ENCODE results near the gene ZNFX1. TPM values are rescaled to one million over a fixed set of nuclear protein-coding genes. Genes with fewer than 3 reads are reported as not detected.

The ZNFX1 gene
- total RNA-seq, 1 experiment from 2014 or later = 32.8 TPM

- Histone ChIP-seq H3K4me1 (replicated peaks) (peaks cover 14% of the 10 kb centered on the region), H3K4me3 (no peak overlapping the region), H3K27ac (no peak overlapping the region), H3K27me3 (replicated peaks) (no peaks in the 10 kb centered on the region), H3K36me3 (peaks cover 89% of the 10 kb centered on the region), H3K9me3 (replicated peaks) (no peaks in the 10 kb centered on the region)
- no peak for DNase-seq (ENCODE audit: low read depth in 1 of 2, low spot score in 2 of 2)
These were observed 10.5 kb downstream of the ZNFX1 start for GRCh38 chr20:49267327-49267726.

- Histone ChIP-seq H3K27me3 (replicated peaks) (no peaks in the 10 kb centered on the region), H3K9me3 (replicated peaks) (no peaks in the 10 kb centered on the region), H3K36me3 (peaks cover 92% of the 10 kb centered on the region), H3K4me3 (no peak overlapping the region), H3K27ac (no peak overlapping the region), H3K4me1 (replicated peaks) (no peaks in the 10 kb centered on the region; the same call in 1 of the 2 replicates)
- DNase-seq (ENCODE audit: low read depth in 1 of 2, low spot score in 2 of 2) = no peak
These were observed 15.4 kb downstream of the ZNFX1 start for GRCh38 chr20:49262444-49262843.

GRCh38 chr20:49261173-49261572 is 16.7 kb downstream of the ZNFX1 start:
- Histone ChIP-seq H3K27me3 (replicated peaks) (no peaks in the 10 kb centered on the region), H3K4me1 (replicated peaks) (no peaks in the 10 kb centered on the region; the same call in 1 of the 2 replicates), H3K27ac (no peak overlapping the region), H3K36me3 (peaks cover 96% of the 10 kb centered on the region), H3K9me3 (replicated peaks) (no peaks in the 10 kb centered on the region), H3K4me3 (no peak overlapping the region)
- DNase-seq (ENCODE audit: low read depth in 1 of 2, low spot score in 2 of 2) = no peak

- Histone ChIP-seq H3K36me3 (peaks cover 97% of the 10 kb centered on the region), H3K9me3 (replicated peaks) (no peaks in the 10 kb centered on the region), H3K27ac (no peak overlapping the region), H3K4me3 (no peak overlapping the region), H3K4me1 (replicated peaks) (no peaks in the 10 kb centered on the region; the same call in 1 of the 2 replicates), H3K27me3 (replicated peaks) (no peaks in the 10 kb centered on the region)
- DNase-seq (ENCODE audit: low read depth in 1 of 2, low spot score in 2 of 2) = no peak
These were observed 17.6 kb downstream of the ZNFX1 start for GRCh38 chr20:49260218-49260617.

- H3K27me3 ChIP-seq (replicated peaks) = no peaks in the 10 kb centered on the region
- peaks cover 96% of the 10 kb centered on the region for H3K36me3 ChIP-seq
- H3K4me3 ChIP-seq = no peak overlapping the region
- no peaks in the 10 kb centered on the region for H3K9me3 ChIP-seq (replicated peaks)
- no peak for DNase-seq (ENCODE audit: low read depth in 1 of 2, low spot score in 2 of 2)
- no peaks in the 10 kb centered on the region; the same call in 1 of the 2 replicates for H3K4me1 ChIP-seq (replicated peaks)
- H3K27ac ChIP-seq = no peak overlapping the region
These were observed 18.1 kb downstream of the ZNFX1 start for GRCh38 chr20:49259799-49260198.

GRCh38 chr20:49259284-49259683 is 18.6 kb downstream of the ZNFX1 start:
- DNase-seq (ENCODE audit: low read depth in 1 of 2, low spot score in 2 of 2) = no peak
- H3K4me3 ChIP-seq = no peak overlapping the region
- no peaks in the 10 kb centered on the region for H3K27me3 ChIP-seq (replicated peaks)
- no peaks in the 10 kb centered on the region; the same call in 1 of the 2 replicates for H3K4me1 ChIP-seq (replicated peaks)
- H3K36me3 ChIP-seq = peaks cover 96% of the 10 kb centered on the region
- no peak overlapping the region for H3K27ac ChIP-seq
- no peaks in the 10 kb centered on the region for H3K9me3 ChIP-seq (replicated peaks)

GRCh38 chr20:49256261-49256660 is 21.6 kb downstream of the ZNFX1 start:
- DNase-seq (ENCODE audit: low read depth in 1 of 2, low spot score in 2 of 2) = no peak
- no peak overlapping the region for H3K27ac ChIP-seq
- no peaks in the 10 kb centered on the region; the same call in 1 of the 2 replicates for H3K4me1 ChIP-seq (replicated peaks)
- no peaks in the 10 kb centered on the region for H3K27me3 ChIP-seq (replicated peaks)
- peaks cover 93% of the 10 kb centered on the region for H3K36me3 ChIP-seq
- no peaks in the 10 kb centered on the region for H3K9me3 ChIP-seq (replicated peaks)
- H3K4me3 ChIP-seq = no peak overlapping the region

GRCh38 chr20:49252556-49253350 is 25.1 kb downstream of the ZNFX1 start:
- Histone ChIP-seq H3K36me3 (peaks cover 94% of the 10 kb centered on the region), H3K4me3 (no peak overlapping the region), H3K9me3 (replicated peaks) (no peaks in the 10 kb centered on the region), H3K4me1 (replicated peaks) (no peaks in the 10 kb centered on the region), H3K27me3 (replicated peaks) (no peaks in the 10 kb centered on the region), H3K27ac (no peak overlapping the region)
- DNase-seq (ENCODE audit: low read depth in 1 of 2, low spot score in 2 of 2) = no peak

GRCh38 chr20:49248879-49249665 is 28.8 kb downstream of the ZNFX1 start:
- no peak for DNase-seq (ENCODE audit: low read depth in 1 of 2, low spot score in 2 of 2)
- Histone ChIP-seq H3K9me3 (replicated peaks) (no peaks in the 10 kb centered on the region), H3K36me3 (peaks cover 95% of the 10 kb centered on the region), H3K27ac (no peak overlapping the region), H3K27me3 (replicated peaks) (no peaks in the 10 kb centered on the region), H3K4me1 (replicated peaks) (no peaks in the 10 kb centered on the region), H3K4me3 (no peak overlapping the region)

- no peak for DNase-seq (ENCODE audit: low read depth in 1 of 2, low spot score in 2 of 2)
- no peaks in the 10 kb centered on the region for H3K27me3 ChIP-seq (replicated peaks)
- peaks cover 95% of the 10 kb centered on the region for H3K36me3 ChIP-seq
- no peak overlapping the region for H3K27ac ChIP-seq
- H3K4me1 ChIP-seq (replicated peaks) = no peaks in the 10 kb centered on the region
- H3K4me3 ChIP-seq = no peak overlapping the region
- no peaks in the 10 kb centered on the region for H3K9me3 ChIP-seq (replicated peaks)
These were observed 29.6 kb downstream of the ZNFX1 start for GRCh38 chr20:49248301-49248700.

- H3K4me3 ChIP-seq = no peak overlapping the region
- H3K27ac ChIP-seq = no peak overlapping the region
- H3K4me1 ChIP-seq (replicated peaks) = no peaks in the 10 kb centered on the region
- no peaks in the 10 kb centered on the region for H3K27me3 ChIP-seq (replicated peaks)
- DNase-seq (ENCODE audit: low read depth in 1 of 2, low spot score in 2 of 2) = no peak
- no peaks in the 10 kb centered on the region for H3K9me3 ChIP-seq (replicated peaks)
- peaks cover 95% of the 10 kb centered on the region for H3K36me3 ChIP-seq
These were observed 30.1 kb downstream of the ZNFX1 start for GRCh38 chr20:49247792-49248191.

- no peak overlapping the region for H3K4me3 ChIP-seq
- peaks cover 96% of the 10 kb centered on the region for H3K36me3 ChIP-seq
- no peaks in the 10 kb centered on the region for H3K27me3 ChIP-seq (replicated peaks)
- DNase-seq (ENCODE audit: low read depth in 1 of 2, low spot score in 2 of 2) = no peak
- H3K9me3 ChIP-seq (replicated peaks) = no peaks in the 10 kb centered on the region
- H3K27ac ChIP-seq = no peak overlapping the region
- no peaks in the 10 kb centered on the region for H3K4me1 ChIP-seq (replicated peaks)
These were observed 30.6 kb downstream of the ZNFX1 start for GRCh38 chr20:49247169-49247723.

GRCh38 chr20:49245921-49246740 is 31.7 kb downstream of the ZNFX1 start:
- H3K4me3 ChIP-seq = no peak overlapping the region
- H3K27me3 ChIP-seq (replicated peaks) = no peaks in the 10 kb centered on the region
- H3K36me3 ChIP-seq = peaks cover 97% of the 10 kb centered on the region
- no peaks in the 10 kb centered on the region for H3K4me1 ChIP-seq (replicated peaks)
- H3K27ac ChIP-seq = no peak overlapping the region
- DNase-seq (ENCODE audit: low read depth in 1 of 2, low spot score in 2 of 2) = peak in 1 of 2 experiments; percentile 31
- H3K9me3 ChIP-seq (replicated peaks) = no peaks in the 10 kb centered on the region
